ENCODE results near the gene CLBA1.
"Not testable (repeated sequence)": the region's sequence is repeated elsewhere in the genome, so short reads cannot be mapped to it uniquely, and the experiment has no call there.

Gene CLBA1

GRCh38 chr14:104942586-104942985 lies 43.0 kb upstream of the CLBA1 start:
- Histone ChIP-seq H3K9me3 (ENCODE audit: control insufficient read depth, low read length) (no peaks in the 10 kb centered on the region), H3K9ac (ENCODE audit: low read length) (no peak overlapping the region), H3K27me3 (ENCODE audit: control insufficient read depth, insufficient read depth, low read length) (peaks cover 29% of the 10 kb centered on the region), H3K4me1 (ENCODE audit: control insufficient read depth, insufficient read depth, low read length) (no peaks in the 10 kb centered on the region), H3K36me3 (ENCODE audit: control insufficient read depth, insufficient read depth, low read length) (no peaks in the 10 kb centered on the region), H3K4me3 (ENCODE audit: low read length) (no peak overlapping the region)

- H3K9me3 ChIP-seq (ENCODE audit: control insufficient read depth, low read length); H3K9ac ChIP-seq (ENCODE audit: low read length); H3K4me3 ChIP-seq (ENCODE audit: low read length); H3K36me3 ChIP-seq (ENCODE audit: control insufficient read depth, insufficient read depth, low read length); H3K4me1 ChIP-seq (ENCODE audit: control insufficient read depth, insufficient read depth, low read length): not testable (repeated sequence)
- peaks cover 25% of the 10 kb centered on the region for H3K27me3 ChIP-seq (ENCODE audit: control insufficient read depth, insufficient read depth, low read length)
Measured at GRCh38 chr14:104943216-104944015, 42.2 kb upstream of the CLBA1 start.

- not testable (repeated sequence) for H3K4me3 ChIP-seq (ENCODE audit: low read length); H3K36me3 ChIP-seq (ENCODE audit: control insufficient read depth, insufficient read depth, low read length); H3K9ac ChIP-seq (ENCODE audit: low read length)
Measured at GRCh38 chr14:104944016-104944308, 41.6 kb upstream of the CLBA1 start.

GRCh38 chr14:104944436-104945205 lies 41.0 kb upstream of the CLBA1 start:
- peaks cover 13% of the 10 kb centered on the region for H3K27me3 ChIP-seq (ENCODE audit: control insufficient read depth, insufficient read depth, low read length)
- H3K9ac ChIP-seq (ENCODE audit: low read length); H3K4me3 ChIP-seq (ENCODE audit: low read length); H3K4me1 ChIP-seq (ENCODE audit: control insufficient read depth, insufficient read depth, low read length); H3K9me3 ChIP-seq (ENCODE audit: control insufficient read depth, low read length); H3K36me3 ChIP-seq (ENCODE audit: control insufficient read depth, insufficient read depth, low read length): not testable (repeated sequence)

More at GRCh38 chr14:104944016-104944308, 41.6 kb upstream of the CLBA1 start:
- not testable (repeated sequence) for H3K9me3 ChIP-seq (ENCODE audit: control insufficient read depth, low read length); H3K4me1 ChIP-seq (ENCODE audit: control insufficient read depth, insufficient read depth, low read length)
- H3K27me3 ChIP-seq (ENCODE audit: control insufficient read depth, insufficient read depth, low read length): peaks cover 20% of the 10 kb centered on the region

GRCh38 chr14:104945266-104945665 lies 40.3 kb upstream of the CLBA1 start:
- not testable (repeated sequence) for H3K4me3 ChIP-seq (ENCODE audit: low read length)

GRCh38 chr14:104945986-104946965 lies 39.3 kb upstream of the CLBA1 start:
- H3K36me3 ChIP-seq (ENCODE audit: control insufficient read depth, insufficient read depth, low read length); H3K9ac ChIP-seq (ENCODE audit: low read length); H3K4me3 ChIP-seq (ENCODE audit: low read length); H3K27me3 ChIP-seq (ENCODE audit: control insufficient read depth, insufficient read depth, low read length); H3K4me1 ChIP-seq (ENCODE audit: control insufficient read depth, insufficient read depth, low read length); H3K9me3 ChIP-seq (ENCODE audit: control insufficient read depth, low read length): not testable (repeated sequence)

More at GRCh38 chr14:104945266-104945665, 40.3 kb upstream of the CLBA1 start:
- H3K9ac ChIP-seq (ENCODE audit: low read length); H3K4me1 ChIP-seq (ENCODE audit: control insufficient read depth, insufficient read depth, low read length); H3K27me3 ChIP-seq (ENCODE audit: control insufficient read depth, insufficient read depth, low read length); H3K9me3 ChIP-seq (ENCODE audit: control insufficient read depth, low read length); H3K36me3 ChIP-seq (ENCODE audit: control insufficient read depth, insufficient read depth, low read length): not testable (repeated sequence)

GRCh38 chr14:104947201-104947600 lies 38.4 kb upstream of the CLBA1 start:
- not testable (repeated sequence) for H3K4me1 ChIP-seq (ENCODE audit: control insufficient read depth, insufficient read depth, low read length); H3K27me3 ChIP-seq (ENCODE audit: control insufficient read depth, insufficient read depth, low read length); H3K36me3 ChIP-seq (ENCODE audit: control insufficient read depth, insufficient read depth, low read length); H3K4me3 ChIP-seq (ENCODE audit: low read length); H3K9me3 ChIP-seq (ENCODE audit: control insufficient read depth, low read length); H3K9ac ChIP-seq (ENCODE audit: low read length)

GRCh38 chr14:104947881-104948735 lies 37.5 kb upstream of the CLBA1 start:
- not testable (repeated sequence) for H3K4me3 ChIP-seq (ENCODE audit: low read length); H3K36me3 ChIP-seq (ENCODE audit: control insufficient read depth, insufficient read depth, low read length); H3K9ac ChIP-seq (ENCODE audit: low read length); H3K9me3 ChIP-seq (ENCODE audit: control insufficient read depth, low read length); H3K4me1 ChIP-seq (ENCODE audit: control insufficient read depth, insufficient read depth, low read length); H3K27me3 ChIP-seq (ENCODE audit: control insufficient read depth, insufficient read depth, low read length)

GRCh38 chr14:104948736-104949031 lies 36.9 kb upstream of the CLBA1 start:
- H3K4me1 ChIP-seq (ENCODE audit: control insufficient read depth, insufficient read depth, low read length): no peaks in the 10 kb centered on the region
- no peaks in the 10 kb centered on the region for H3K36me3 ChIP-seq (ENCODE audit: control insufficient read depth, insufficient read depth, low read length)
- H3K9ac ChIP-seq (ENCODE audit: low read length): no peak overlapping the region
- H3K4me3 ChIP-seq (ENCODE audit: low read length): no peak overlapping the region
- no peaks in the 10 kb centered on the region for H3K9me3 ChIP-seq (ENCODE audit: control insufficient read depth, low read length)
- H3K27me3 ChIP-seq (ENCODE audit: control insufficient read depth, insufficient read depth, low read length): peaks cover under 1% of the 10 kb centered on the region

GRCh38 chr14:104949406-104949955 lies 36.1 kb upstream of the CLBA1 start:
- H3K9ac ChIP-seq (ENCODE audit: low read length); H3K4me3 ChIP-seq (ENCODE audit: low read length); H3K9me3 ChIP-seq (ENCODE audit: control insufficient read depth, low read length); H3K4me1 ChIP-seq (ENCODE audit: control insufficient read depth, insufficient read depth, low read length); H3K36me3 ChIP-seq (ENCODE audit: control insufficient read depth, insufficient read depth, low read length); H3K27me3 ChIP-seq (ENCODE audit: control insufficient read depth, insufficient read depth, low read length): not testable (repeated sequence)

- peaks cover 3% of the 10 kb centered on the region for H3K27me3 ChIP-seq (ENCODE audit: control insufficient read depth, insufficient read depth, low read length)
- no peaks in the 10 kb centered on the region for H3K36me3 ChIP-seq (ENCODE audit: control insufficient read depth, insufficient read depth, low read length)
Measured at GRCh38 chr14:104950021-104950420, 35.6 kb upstream of the CLBA1 start.

More at GRCh38 chr14:104950021-104950420, 35.6 kb upstream of the CLBA1 start:
- Histone ChIP-seq H3K9me3 (ENCODE audit: control insufficient read depth, low read length) (no peaks in the 10 kb centered on the region), H3K4me3 (ENCODE audit: low read length) (no peak overlapping the region), H3K9ac (ENCODE audit: low read length) (no peak overlapping the region), H3K4me1 (ENCODE audit: control insufficient read depth, insufficient read depth, low read length) (no peaks in the 10 kb centered on the region)
